GM12878 (cell line): ENCODE measurements around the gene VWA8. TPM values are rescaled to one million over a fixed set of nuclear protein-coding genes. Genes with fewer than 3 reads are reported as not detected.
A peak's percentile ranks its signal among the peaks of the same experiment; 100 is the strongest.

ENCODE experiments used
- BCL11A ChIP-seq: IDR thresholded peaks from 2 replicates; pipeline ENCODE4 v1.6.1; 2011; ENCODE audit warnings: low read depth, low read length
- CTCF ChIP-seq, 3 experiments: IDR thresholded peaks in 2 of 3; conservative IDR thresholded peaks in 1 of 3; 2 replicates each; pipeline ENCODE4 v1.5.1; 2011; ENCODE audit warnings: low read depth in 3 of 3, low read length in 3 of 3, mild to moderate bottlenecking in 3 of 3, control low read depth in 2 of 3, moderate library complexity in 2 of 3, inconsistent platforms in 1 of 3, mixed read lengths in 1 of 3; ENCODE audit not compliant: control insufficient read depth in 2 of 3, insufficient read depth in 1 of 3; ENCODE audit errors: extremely low read depth in 1 of 3
- NFYA ChIP-seq: IDR thresholded peaks from 2 replicates; pipeline ENCODE4 v1.6.1; 2011; ENCODE audit warnings: low read depth, mild to moderate bottlenecking, low read length, improper control_type of control experiment, borderline replicate concordance
- RUNX3 ChIP-seq: IDR thresholded peaks from 2 replicates; pipeline ENCODE4 v1.6.1; 2012; ENCODE audit warnings: low read length, inconsistent platforms
- TARDBP ChIP-seq: IDR thresholded peaks from 2 replicates; pipeline ENCODE4 v1.6.1; 2016; ENCODE audit warnings: borderline replicate concordance
- polyA plus RNA-seq, 11 experiments: library from polyadenylated mRNA; depleted of rRNA in 4 of 11; unstranded in 6 of 11; stranded (reverse) in 5 of 11; fragments of >200 nt; fragmentation: Nextera tagmentation in 4 of 11; fragmentation: Illumina TruSeq in 1 of 11; extraction: Ambion mirVana in 4 of 11; extraction: Trizol in 1 of 11; gene quantifications; 1 replicate in 1 of 11; 2 replicates in 10 of 11; pipeline versions ENCODE4 v1.2.1 to v1.2.3, GENCODE V29; 2011 to 2016; ENCODE audit warnings: inconsistent platforms in 2 of 11, missing spikeins in 2 of 11, low read depth in 1 of 11
- total RNA-seq, 4 experiments: library from RNA; depleted of rRNA in 3 of 4; stranded (reverse); fragments of >200 nt in 3 of 4; fragmentation: Illumina TruSeq in 1 of 4; extraction: Trizol in 1 of 4; gene quantifications; 2 replicates each; pipeline versions ENCODE4 v1.2.1 to v1.2.3, GENCODE V29; 2013 to 2021
- TF ChIP-seq, protein P1 (sequence below): fragments of 450-650 bp; IDR thresholded peaks from 2 replicates; pipeline ENCODE4 v1.6.1; 2018; ENCODE audit warnings: borderline replicate concordance, mild to moderate bottlenecking; ENCODE audit not compliant: partially characterized antibody
- TF ChIP-seq, protein P2 (sequence below): fragments of 450-650 bp; IDR thresholded peaks from 2 replicates; pipeline ENCODE4 v1.6.1; 2016; ENCODE audit warnings: mild to moderate bottlenecking

Gene VWA8
- total and polyA plus RNA-seq, 10 of the 15 experiments (the other 5 are each of a cell fraction or from before 2014, with no cell fraction given): 3.0 to 21.8 (median 13.5) TPM

GRCh38 chr13:41961466-41961760, 504 bp upstream of the VWA8 start (continued):
- TF ChIP-seq NFYA (no peak), TARDBP (no peak), BCL11A (no peak), RUNX3 (0 out of 2 replicates have a peak, but pooled peaks have one; percentile 19), CTCF (IDR thresholded peaks at IDR 0.05 in 2 of 3, conservative IDR thresholded peaks at IDR 0.05 in 1 of 3; ENCODE audit: control insufficient read depth in 2 of 3, extremely low read depth in 1 of 3, insufficient read depth in 1 of 3, low read depth in 3 of 3, low read length in 3 of 3) (no peak)
- TF ChIP-seq, protein P1, sequence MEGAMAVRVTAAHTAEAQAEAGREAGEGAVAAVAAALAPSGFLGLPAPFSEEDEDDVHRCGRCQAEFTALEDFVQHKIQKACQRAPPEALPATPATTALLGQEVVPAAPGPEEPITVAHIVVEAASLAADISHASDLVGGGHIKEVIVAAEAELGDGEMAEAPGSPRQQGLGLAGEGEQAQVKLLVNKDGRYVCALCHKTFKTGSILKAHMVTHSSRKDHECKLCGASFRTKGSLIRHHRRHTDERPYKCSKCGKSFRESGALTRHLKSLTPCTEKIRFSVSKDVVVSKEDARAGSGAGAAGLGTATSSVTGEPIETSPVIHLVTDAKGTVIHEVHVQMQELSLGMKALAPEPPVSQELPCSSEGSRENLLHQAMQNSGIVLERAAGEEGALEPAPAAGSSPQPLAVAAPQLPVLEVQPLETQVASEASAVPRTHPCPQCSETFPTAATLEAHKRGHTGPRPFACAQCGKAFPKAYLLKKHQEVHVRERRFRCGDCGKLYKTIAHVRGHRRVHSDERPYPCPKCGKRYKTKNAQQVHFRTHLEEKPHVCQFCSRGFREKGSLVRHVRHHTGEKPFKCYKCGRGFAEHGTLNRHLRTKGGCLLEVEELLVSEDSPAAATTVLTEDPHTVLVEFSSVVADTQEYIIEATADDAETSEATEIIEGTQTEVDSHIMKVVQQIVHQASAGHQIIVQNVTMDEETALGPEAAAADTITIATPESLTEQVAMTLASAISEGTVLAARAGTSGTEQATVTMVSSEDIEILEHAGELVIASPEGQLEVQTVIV: no peak
- TF ChIP-seq, protein P2, sequence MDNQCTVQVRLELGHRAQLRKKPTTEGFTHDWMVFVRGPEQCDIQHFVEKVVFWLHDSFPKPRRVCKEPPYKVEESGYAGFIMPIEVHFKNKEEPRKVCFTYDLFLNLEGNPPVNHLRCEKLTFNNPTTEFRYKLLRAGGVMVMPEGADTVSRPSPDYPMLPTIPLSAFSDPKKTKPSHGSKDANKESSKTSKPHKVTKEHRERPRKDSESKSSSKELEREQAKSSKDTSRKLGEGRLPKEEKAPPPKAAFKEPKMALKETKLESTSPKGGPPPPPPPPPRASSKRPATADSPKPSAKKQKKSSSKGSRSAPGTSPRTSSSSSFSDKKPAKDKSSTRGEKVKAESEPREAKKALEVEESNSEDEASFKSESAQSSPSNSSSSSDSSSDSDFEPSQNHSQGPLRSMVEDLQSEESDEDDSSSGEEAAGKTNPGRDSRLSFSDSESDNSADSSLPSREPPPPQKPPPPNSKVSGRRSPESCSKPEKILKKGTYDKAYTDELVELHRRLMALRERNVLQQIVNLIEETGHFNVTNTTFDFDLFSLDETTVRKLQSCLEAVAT: 0 out of 2 replicates have a peak, but pooled peaks have one; percentile 20
